Measurements from ENCODE around the gene NFE2L2. TPM values are rescaled to one million over a fixed set of nuclear protein-coding genes. Genes with fewer than 3 reads are reported as not detected.

Gene NFE2L2
- total and polyA plus RNA-seq, 2 experiments from 2014 or later = 88.3 to 90.2 TPM

- DNase-seq (ENCODE audit: low spot score) = no peak
Observed at GRCh38 chr2:177282181-177282641, 17.7 kb upstream of the NFE2L2 start.

DNA sequence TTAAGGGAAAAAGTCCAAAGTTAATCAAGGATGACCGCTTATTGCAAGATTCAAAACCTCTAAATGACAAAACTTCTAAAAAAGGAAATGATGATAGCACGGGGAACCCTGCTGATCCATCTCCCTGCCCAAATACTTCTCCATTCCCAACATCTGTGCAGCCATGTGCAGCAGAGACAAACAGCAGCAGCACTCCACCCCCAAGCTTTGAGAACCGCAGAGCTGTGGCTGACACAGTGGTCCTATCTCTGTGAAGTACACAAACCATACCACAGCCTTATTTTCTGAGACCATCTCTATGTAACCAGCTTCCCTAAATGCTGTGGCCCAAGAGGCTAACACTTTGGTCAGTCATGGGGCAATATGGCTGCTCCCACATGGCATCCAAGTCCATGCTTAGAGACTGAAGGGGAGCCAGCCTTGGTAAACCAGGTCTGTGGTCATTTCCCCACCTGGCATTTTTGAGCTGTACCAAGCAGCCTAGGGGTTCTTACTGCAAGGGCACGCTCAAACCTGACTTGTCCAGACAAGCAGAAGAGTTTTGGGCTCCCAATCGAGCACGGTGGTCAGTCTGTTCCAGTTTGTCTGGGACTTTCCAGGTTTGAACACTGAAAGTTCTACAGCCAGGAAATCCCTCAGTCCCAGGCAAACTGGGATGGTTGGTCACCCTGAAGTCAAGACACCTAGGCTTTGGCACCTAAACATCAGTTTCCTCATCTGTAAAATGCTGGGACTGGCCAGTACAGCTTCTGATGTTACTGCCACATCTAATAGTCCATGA, 17.1 kb upstream of the NFE2L2 start:
- Histone ChIP-seq H3K27ac (no peak overlapping the region), H3K9me3 (ENCODE audit: low read depth) (no peaks in the 10 kb centered on the region), H4K20me1 (ENCODE audit: insufficient read depth, poor library complexity, severe bottlenecking) (no peaks in the 10 kb centered on the region), H3K4me3 (no peak overlapping the region), H3K4me1 (ENCODE audit: insufficient read depth) (peaks cover 10% of the 10 kb centered on the region), H2AFZ (no peak overlapping the region), H3K79me2 (no peaks in the 10 kb centered on the region), H3K36me3 (replicated peaks; ENCODE audit: insufficient read depth, low read depth) (no peaks in the 10 kb centered on the region), H3K27me3 (no peaks in the 10 kb centered on the region), H3K9me2 (replicated peaks; ENCODE audit: insufficient read depth) (no peaks in the 10 kb centered on the region), H3K4me2 (no peak overlapping the region)
- WGBS (ENCODE audit: low lambda C conversion rate, missing lambda C conversion rate) = 91% methylated on average over 6 of the region's 6 CpGs
- TF ChIP-seq CTCF (IDR thresholded peaks at IDR 0.05; ENCODE audit: poor library complexity) (no peak), EZH2 (IDR thresholded peaks at IDR 0.05; ENCODE audit: borderline replicate concordance) (no peak)
- DNase-seq (ENCODE audit: low spot score) = no peak

More at GRCh38 chr2:177282181-177282641, 17.7 kb upstream of the NFE2L2 start:
- H3K4me1 ChIP-seq (ENCODE audit: insufficient read depth) = peaks cover 10% of the 10 kb centered on the region
- H3K9me3 ChIP-seq (ENCODE audit: low read depth) = no peaks in the 10 kb centered on the region
- H3K9me2 ChIP-seq (replicated peaks; ENCODE audit: insufficient read depth) = no peaks in the 10 kb centered on the region
- H3K79me2 ChIP-seq = no peaks in the 10 kb centered on the region
- H3K4me2 ChIP-seq = no peak overlapping the region
- H3K27me3 ChIP-seq = no peaks in the 10 kb centered on the region
- TF ChIP-seq EZH2 (IDR thresholded peaks at IDR 0.05; ENCODE audit: borderline replicate concordance) = no peak
- TF ChIP-seq CTCF (IDR thresholded peaks at IDR 0.05; ENCODE audit: poor library complexity) = no peak
- no peak for TF ChIP-seq EZH2phosphoT487 (IDR thresholded peaks at IDR 0.05; ENCODE audit: low read depth, severe bottlenecking, unreplicated experiment)
- no peak overlapping the region for H3K4me3 ChIP-seq
- no peaks in the 10 kb centered on the region for H3K36me3 ChIP-seq (replicated peaks; ENCODE audit: insufficient read depth, low read depth)
- 28% methylated on average over 3 of the region's 3 CpGs for WGBS (ENCODE audit: low lambda C conversion rate, missing lambda C conversion rate)
- H4K20me1 ChIP-seq (ENCODE audit: insufficient read depth, poor library complexity, severe bottlenecking) = no peaks in the 10 kb centered on the region
- no peak overlapping the region for H2AFZ ChIP-seq
- no peak overlapping the region for H3K27ac ChIP-seq

GRCh38 chr2:177279847-177280246, 15.3 kb upstream of the NFE2L2 start:
- Histone ChIP-seq H3K36me3 (replicated peaks; ENCODE audit: insufficient read depth, low read depth) (no peaks in the 10 kb centered on the region), H3K4me3 (no peak overlapping the region), H3K9me2 (replicated peaks; ENCODE audit: insufficient read depth) (no peaks in the 10 kb centered on the region), H3K79me2 (no peaks in the 10 kb centered on the region), H3K4me1 (ENCODE audit: insufficient read depth) (peaks cover 6% of the 10 kb centered on the region), H2AFZ (no peak overlapping the region), H3K4me2 (no peak overlapping the region), H3K9me3 (ENCODE audit: low read depth) (no peaks in the 10 kb centered on the region), H4K20me1 (ENCODE audit: insufficient read depth, poor library complexity, severe bottlenecking) (no peaks in the 10 kb centered on the region), H3K27me3 (no peaks in the 10 kb centered on the region), H3K27ac (no peak overlapping the region)
- no peak for DNase-seq (ENCODE audit: low spot score)
- 96% methylated on average over 2 of the region's 2 CpGs for WGBS (ENCODE audit: low lambda C conversion rate, missing lambda C conversion rate)
- TF ChIP-seq CTCF (IDR thresholded peaks at IDR 0.05; ENCODE audit: poor library complexity) (no peak), EZH2phosphoT487 (IDR thresholded peaks at IDR 0.05; ENCODE audit: low read depth, severe bottlenecking, unreplicated experiment) (no peak), EZH2 (IDR thresholded peaks at IDR 0.05; ENCODE audit: borderline replicate concordance) (no peak)

Measured in hepatocyte (in vitro differentiated cells).